ENCODE measurements around the gene NIPSNAP3A. TPM values are rescaled to one million over a fixed set of nuclear protein-coding genes. Genes with fewer than 3 reads are reported as not detected.
A peak's percentile ranks its signal among the peaks of the same experiment; 100 is the strongest.
"Not testable (repeated sequence)": the region's sequence is repeated elsewhere in the genome, so short reads cannot be mapped to it uniquely, and the experiment has no call there.

The NIPSNAP3A gene
- polyA plus RNA-seq (2013, experiment 1 of 2), result 10.3 TPM
- 12.8 TPM for polyA plus RNA-seq (2013, experiment 2 of 2)

DNA sequence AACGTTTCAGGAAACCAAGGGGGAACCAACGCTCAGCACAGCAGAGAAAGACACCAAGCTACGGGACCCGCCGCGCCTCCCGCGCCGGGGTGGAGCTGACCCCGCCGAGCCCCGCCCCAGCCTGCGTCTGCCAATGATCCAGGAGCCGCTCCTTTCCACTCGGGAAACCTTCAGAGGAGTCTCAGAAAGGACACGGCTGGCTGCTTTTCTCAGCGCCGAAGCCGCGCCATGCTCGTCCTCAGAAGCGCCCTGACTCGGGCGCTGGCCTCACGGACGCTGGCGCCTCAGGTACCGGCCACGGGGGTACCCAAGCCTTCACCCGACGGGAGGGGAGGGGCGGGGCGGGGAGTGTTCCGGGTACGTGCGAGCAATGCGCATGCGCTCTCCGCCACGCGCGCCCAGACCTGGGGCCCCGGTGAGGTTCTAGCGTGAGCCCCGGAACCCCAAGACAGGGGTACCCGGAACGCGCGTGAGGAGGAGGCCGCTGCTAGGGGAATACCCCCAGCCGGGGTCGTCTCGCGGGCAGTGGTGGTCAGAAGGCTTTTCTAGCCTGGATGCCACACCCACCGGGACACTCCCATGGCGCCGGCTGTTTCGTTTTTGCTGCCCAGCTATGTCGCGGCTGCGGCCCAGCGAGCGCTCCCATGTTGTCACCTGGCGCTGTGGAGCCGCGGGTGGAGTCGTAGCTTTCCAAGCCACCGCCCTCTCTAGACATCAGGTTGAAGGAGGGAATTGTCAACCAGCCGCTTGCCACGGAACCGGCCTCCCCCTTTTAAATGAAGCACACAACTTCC lies at the start of gene NIPSNAP3A:
Gene NIPSNAP3A (plus strand): TSS at position 119 of the 794 bp plus-strand sequence. CDS start 110 bp downstream, at position 229.
- Histone ChIP-seq H3K27ac (ENCODE audit: low read depth, low read length) (no peak within 1 kb of the TSS), H3K9me3 (ENCODE audit: insufficient read depth, low read depth, low read length) (no peaks in the 10 kb centered on the region), H3K36me3 (ENCODE audit: insufficient read depth, low read length) (peaks cover 11% of the 10 kb centered on the region; the same call in 1 of the 2 replicates), H3K27me3 (ENCODE audit: insufficient read depth, low read length) (0 out of 2 replicates have a peak, but pooled peaks cover 3% of the 10 kb centered on the region), H3K9ac (ENCODE audit: low read depth, low read length) (peak within 1 kb of the TSS; percentile 61), H3K4me1 (ENCODE audit: insufficient read depth, low read length) (peaks cover 6% of the 10 kb centered on the region; the same call in 1 of the 2 replicates), H3K4me3 (ENCODE audit: low read length) (peak within 1 kb of the TSS; percentile 92)
- under 1% methylated on average over 71 of the region's 71 CpGs for WGBS

DNA sequence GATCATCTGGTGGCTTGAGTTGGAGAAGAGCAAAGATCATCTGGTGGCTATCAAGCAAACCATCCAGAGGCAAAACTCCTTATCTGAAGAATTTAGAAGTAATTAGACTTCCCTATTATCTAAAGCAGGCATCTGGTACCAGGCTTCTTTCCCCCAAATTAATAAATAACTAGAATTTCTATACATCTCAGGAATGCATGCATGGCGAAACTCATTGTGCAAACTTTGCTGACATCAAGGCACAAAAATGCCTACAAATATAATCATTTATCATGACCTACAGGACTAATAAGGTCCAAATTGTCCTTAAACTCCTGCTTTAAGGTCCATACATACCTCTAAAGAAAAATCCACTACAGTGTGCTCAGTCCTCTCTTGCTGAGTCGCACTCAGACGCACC lies 47.2 kb upstream of the NIPSNAP3A start:
- no peaks in the 10 kb centered on the region for H3K9me3 ChIP-seq (ENCODE audit: insufficient read depth, low read depth, low read length)
- no peaks in the 10 kb centered on the region for H3K27me3 ChIP-seq (ENCODE audit: insufficient read depth, low read length)
- no peaks in the 10 kb centered on the region for H3K36me3 ChIP-seq (ENCODE audit: insufficient read depth, low read length)
- WGBS, result 89% methylated on average over 3 of the region's 3 CpGs
- H3K27ac ChIP-seq (ENCODE audit: low read depth, low read length), result no peak overlapping the region
- no peaks in the 10 kb centered on the region for H3K4me1 ChIP-seq (ENCODE audit: insufficient read depth, low read length)
- no peak overlapping the region for H3K9ac ChIP-seq (ENCODE audit: low read depth, low read length)
- no peak overlapping the region for H3K4me3 ChIP-seq (ENCODE audit: low read length)

DNA sequence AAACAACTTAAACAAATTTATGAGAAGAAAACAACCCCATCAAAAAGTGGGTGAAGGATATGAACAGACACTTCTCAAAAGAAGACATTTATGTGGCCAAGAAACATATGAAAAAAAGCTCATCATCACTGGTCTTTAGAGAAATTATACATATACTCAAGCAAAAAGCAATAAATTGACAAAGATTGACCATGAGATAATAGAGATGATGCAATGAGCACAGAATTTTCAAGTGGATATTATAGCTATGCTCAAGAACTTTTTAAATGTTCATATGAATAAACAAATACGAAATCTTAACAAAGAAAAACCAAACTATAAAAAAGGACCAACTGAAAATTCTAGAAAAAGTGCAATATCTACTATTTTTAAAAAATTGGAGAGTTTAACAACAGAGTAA lies 38.7 kb upstream of the NIPSNAP3A start:
- no CpG with 5 or more reads among the region's 1 CpG for WGBS
- H3K4me1 ChIP-seq (ENCODE audit: insufficient read depth, low read length); H3K4me3 ChIP-seq (ENCODE audit: low read length); H3K27ac ChIP-seq (ENCODE audit: low read depth, low read length); H3K9ac ChIP-seq (ENCODE audit: low read depth, low read length); H3K36me3 ChIP-seq (ENCODE audit: insufficient read depth, low read length); H3K9me3 ChIP-seq (ENCODE audit: insufficient read depth, low read depth, low read length); H3K27me3 ChIP-seq (ENCODE audit: insufficient read depth, low read length): not testable (repeated sequence)

DNA sequence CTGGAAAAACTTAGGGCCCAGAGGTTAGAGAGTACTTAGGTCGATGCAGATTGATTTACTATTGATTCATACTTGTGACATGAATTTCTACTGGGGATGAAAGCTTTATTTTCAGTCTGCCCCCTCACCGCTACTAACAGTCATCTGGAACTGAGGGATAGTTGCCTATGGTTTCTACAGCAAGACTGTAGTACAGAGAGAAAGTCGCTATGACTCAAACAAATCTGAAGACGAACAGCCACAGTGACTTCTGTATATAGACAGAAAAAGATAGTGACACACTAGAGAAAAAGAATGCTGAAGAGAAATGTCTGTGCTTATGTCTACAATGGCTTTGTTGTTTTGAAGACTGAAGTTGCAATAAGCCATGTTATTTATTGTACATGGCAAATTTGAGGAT lies 35.9 kb upstream of the NIPSNAP3A start:
- Histone ChIP-seq H3K4me3 (ENCODE audit: low read length) (no peak overlapping the region), H3K9me3 (ENCODE audit: insufficient read depth, low read depth, low read length) (no peaks in the 10 kb centered on the region), H3K36me3 (ENCODE audit: insufficient read depth, low read length) (no peaks in the 10 kb centered on the region), H3K27me3 (ENCODE audit: insufficient read depth, low read length) (no peaks in the 10 kb centered on the region), H3K4me1 (ENCODE audit: insufficient read depth, low read length) (no peaks in the 10 kb centered on the region), H3K27ac (ENCODE audit: low read depth, low read length) (no peak overlapping the region), H3K9ac (ENCODE audit: low read depth, low read length) (no peak overlapping the region)
- WGBS, result 85% methylated on average over 4 of the region's 4 CpGs

DNA sequence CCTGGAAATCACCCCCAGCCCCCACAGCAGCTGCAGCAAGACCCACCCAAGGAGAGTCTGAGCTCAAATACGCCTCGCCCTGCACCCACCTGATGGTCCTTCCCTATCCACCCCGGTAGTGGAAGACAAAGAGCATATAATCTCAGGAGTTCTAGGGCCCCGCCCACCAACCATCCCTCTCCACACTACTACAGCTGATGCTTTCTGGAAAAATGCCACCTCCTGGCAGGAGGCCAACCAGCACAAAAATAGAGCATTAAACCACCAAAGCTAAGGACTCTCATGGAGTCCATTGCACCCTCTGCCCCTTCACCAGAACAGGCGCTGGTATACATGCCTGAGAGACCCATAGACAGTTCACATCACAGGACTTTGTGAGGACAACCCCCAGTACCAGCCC lies 22.5 kb upstream of the NIPSNAP3A start:
- H3K9ac ChIP-seq (ENCODE audit: low read depth, low read length), result no peak overlapping the region
- no peaks in the 10 kb centered on the region for H3K9me3 ChIP-seq (ENCODE audit: insufficient read depth, low read depth, low read length)
- no peak overlapping the region for H3K4me3 ChIP-seq (ENCODE audit: low read length)
- H3K4me1 ChIP-seq (ENCODE audit: insufficient read depth, low read length), result no peaks in the 10 kb centered on the region
- no peaks in the 10 kb centered on the region for H3K36me3 ChIP-seq (ENCODE audit: insufficient read depth, low read length)
- H3K27me3 ChIP-seq (ENCODE audit: insufficient read depth, low read length), result no peaks in the 10 kb centered on the region
- 93% methylated on average over 5 of the region's 5 CpGs for WGBS
- H3K27ac ChIP-seq (ENCODE audit: low read depth, low read length), result no peak overlapping the region

- Histone ChIP-seq H3K4me3 (ENCODE audit: low read length) (no peak overlapping the region), H3K9me3 (ENCODE audit: insufficient read depth, low read depth, low read length) (no peaks in the 10 kb centered on the region), H3K4me1 (ENCODE audit: insufficient read depth, low read length) (peaks cover 6% of the 10 kb centered on the region; the same call in 1 of the 2 replicates), H3K9ac (ENCODE audit: low read depth, low read length) (no peak overlapping the region), H3K36me3 (ENCODE audit: insufficient read depth, low read length) (no peaks in the 10 kb centered on the region), H3K27ac (ENCODE audit: low read depth, low read length) (no peak overlapping the region), H3K27me3 (ENCODE audit: insufficient read depth, low read length) (no peaks in the 10 kb centered on the region)
- WGBS, result 56% methylated on average over 3 of the region's 3 CpGs
Measured at GRCh38 chr9:104738452-104738851, 9.0 kb upstream of the NIPSNAP3A start.

GRCh38 chr9:104740621-104741020 lies 6.9 kb upstream of the NIPSNAP3A start:
- WGBS, result 86% methylated on average over 1 of the region's 1 CpG
- Histone ChIP-seq H3K36me3 (ENCODE audit: insufficient read depth, low read length) (no peaks in the 10 kb centered on the region), H3K27me3 (ENCODE audit: insufficient read depth, low read length) (no peaks in the 10 kb centered on the region), H3K4me3 (ENCODE audit: low read length) (no peak overlapping the region), H3K9me3 (ENCODE audit: insufficient read depth, low read depth, low read length) (no peaks in the 10 kb centered on the region), H3K9ac (ENCODE audit: low read depth, low read length) (no peak overlapping the region), H3K4me1 (ENCODE audit: insufficient read depth, low read length) (peaks cover 6% of the 10 kb centered on the region; the same call in 1 of the 2 replicates), H3K27ac (ENCODE audit: low read depth, low read length) (no peak overlapping the region)

GRCh38 chr9:104743376-104743985 lies 4.0 kb upstream of the NIPSNAP3A start:
- no peaks in the 10 kb centered on the region for H3K36me3 ChIP-seq (ENCODE audit: insufficient read depth, low read length)
- WGBS, result 41% methylated on average over 5 of the region's 7 CpGs
- H3K9me3 ChIP-seq (ENCODE audit: insufficient read depth, low read depth, low read length), result no peaks in the 10 kb centered on the region
- no peak overlapping the region for H3K9ac ChIP-seq (ENCODE audit: low read depth, low read length)
- peaks cover 4% of the 10 kb centered on the region; the same call in 1 of the 2 replicates for H3K4me1 ChIP-seq (ENCODE audit: insufficient read depth, low read length)
- no peak overlapping the region for H3K27ac ChIP-seq (ENCODE audit: low read depth, low read length)
- no peak overlapping the region for H3K4me3 ChIP-seq (ENCODE audit: low read length)
- H3K27me3 ChIP-seq (ENCODE audit: insufficient read depth, low read length), result 0 out of 2 replicates have a peak, but pooled peaks cover under 1% of the 10 kb centered on the region

- WGBS, result no CpG with 5 or more reads among the region's 1 CpG
- Histone ChIP-seq H3K9ac (ENCODE audit: low read depth, low read length) (no peak overlapping the region), H3K4me1 (ENCODE audit: insufficient read depth, low read length) (peaks cover 6% of the 10 kb centered on the region; the same call in 1 of the 2 replicates)
Measured at GRCh38 chr9:104745852-104746251, 1.6 kb upstream of the NIPSNAP3A start.

DNA sequence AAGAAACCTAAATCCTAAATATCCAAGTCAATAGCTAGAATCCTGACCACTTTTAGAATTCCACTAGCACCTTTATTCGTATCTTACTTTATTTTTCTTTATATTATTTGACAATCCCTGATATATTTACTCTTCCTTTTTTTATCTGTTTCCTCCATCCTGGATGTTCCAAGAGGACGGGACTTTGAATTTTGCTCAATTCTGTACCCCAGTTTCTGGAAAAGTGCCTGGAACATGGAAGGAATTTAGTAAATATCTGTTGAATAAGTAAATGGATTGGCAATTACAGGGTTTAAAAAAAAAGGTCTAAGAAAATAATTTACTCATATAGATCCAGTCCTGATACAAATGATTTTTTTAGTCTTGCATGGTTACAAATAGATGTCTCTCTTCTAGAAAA lies 1.2 kb upstream of the NIPSNAP3A start:
- no peak overlapping the region for H3K9ac ChIP-seq (ENCODE audit: low read depth, low read length)
- 95% methylated on average over 2 of the region's 2 CpGs for WGBS

More at GRCh38 chr9:104745852-104746251, 1.6 kb upstream of the NIPSNAP3A start:
- H3K27ac ChIP-seq (ENCODE audit: low read depth, low read length), result no peak overlapping the region
- H3K27me3 ChIP-seq (ENCODE audit: insufficient read depth, low read length), result 0 out of 2 replicates have a peak, but pooled peaks cover 3% of the 10 kb centered on the region
- no peaks in the 10 kb centered on the region for H3K9me3 ChIP-seq (ENCODE audit: insufficient read depth, low read depth, low read length)
- H3K4me3 ChIP-seq (ENCODE audit: low read length), result no peak overlapping the region
- no peaks in the 10 kb centered on the region for H3K36me3 ChIP-seq (ENCODE audit: insufficient read depth, low read length)

GRCh38 chr9:104746798-104747197 lies 685 bp upstream of the NIPSNAP3A start:
- WGBS, result 41% methylated on average over 1 of the region's 1 CpG
- peak overlapping the region; percentile 61; the same call in 1 of the 2 replicates for H3K9ac ChIP-seq (ENCODE audit: low read depth, low read length)
- H3K4me3 ChIP-seq (ENCODE audit: low read length), result peak overlapping the region; percentile 92
- 0 out of 2 replicates have a peak, but pooled peaks cover 4% of the 10 kb centered on the region for H3K36me3 ChIP-seq (ENCODE audit: insufficient read depth, low read length)
- no peak overlapping the region for H3K27ac ChIP-seq (ENCODE audit: low read depth, low read length)
- H3K4me1 ChIP-seq (ENCODE audit: insufficient read depth, low read length), result peaks cover 6% of the 10 kb centered on the region; the same call in 1 of the 2 replicates
- H3K27me3 ChIP-seq (ENCODE audit: insufficient read depth, low read length), result 0 out of 2 replicates have a peak, but pooled peaks cover 3% of the 10 kb centered on the region
- no peaks in the 10 kb centered on the region for H3K9me3 ChIP-seq (ENCODE audit: insufficient read depth, low read depth, low read length)

More for the DNA sequence above, 1.2 kb upstream of the NIPSNAP3A start:
- Histone ChIP-seq H3K9me3 (ENCODE audit: insufficient read depth, low read depth, low read length) (no peaks in the 10 kb centered on the region), H3K36me3 (ENCODE audit: insufficient read depth, low read length) (no peaks in the 10 kb centered on the region), H3K27me3 (ENCODE audit: insufficient read depth, low read length) (0 out of 2 replicates have a peak, but pooled peaks cover 3% of the 10 kb centered on the region), H3K4me1 (ENCODE audit: insufficient read depth, low read length) (peaks cover 6% of the 10 kb centered on the region; the same call in 1 of the 2 replicates), H3K4me3 (ENCODE audit: low read length) (no peak overlapping the region), H3K27ac (ENCODE audit: low read depth, low read length) (no peak overlapping the region)
